D721Med (cell line): ENCODE results near the gene MIF4GD.

Source experiments
- DNase-seq: peaks from one replicate; pipeline ENCODE4 v3.0.0; 2011; ENCODE audit warnings: low spot score; ENCODE audit not compliant: insufficient read length
- FAIRE-seq: peaks from 2 replicates; lab custom pipeline; 2011; peaks lifted over from hg19 to GRCh38; lab: Jason Lieb, UNC
- CTCF ChIP-seq: IDR thresholded peaks from 2 replicates; pipeline ENCODE4 v1.5.1; 2012; ENCODE audit warnings: mild to moderate bottlenecking, control low read depth; ENCODE audit not compliant: insufficient read depth; ENCODE audit errors: missing control alignments

The MIF4GD gene

GRCh38 chr17:75271955-75272847, 1.2 kb upstream of the MIF4GD start:
- no peak for TF ChIP-seq CTCF
- DNase-seq, result no peak
- FAIRE-seq, result no peak

GRCh38 chr17:75271233-75271954, 363 bp upstream of the MIF4GD start:
- DNase-seq, result peak; percentile 94
- no peak for FAIRE-seq

GRCh38 chr17:75270218-75270965, 639 bp downstream of the MIF4GD start:
- FAIRE-seq, result no peak
- peak; percentile 39 for TF ChIP-seq CTCF
- DNase-seq, result peak; percentile 57

More at GRCh38 chr17:75271233-75271954, 363 bp upstream of the MIF4GD start:
- TF ChIP-seq CTCF, result peak; percentile 78

GRCh38 chr17:75269844-75270217, 1.2 kb downstream of the MIF4GD start:
- FAIRE-seq (no peak), DNase-seq (no peak)
- no peak for TF ChIP-seq CTCF

GRCh38 chr17:75267411-75268232, 3.4 kb downstream of the MIF4GD start:
- no peak for TF ChIP-seq CTCF
- DNase-seq (no peak), FAIRE-seq (no peak)

GRCh38 chr17:75267153-75267410, 3.9 kb downstream of the MIF4GD start:
- no peak for FAIRE-seq
- DNase-seq, result no peak
- no peak for TF ChIP-seq CTCF
